ENCODE measurements around the gene ANO2.
"Not testable (repeated sequence)": the region's sequence is repeated elsewhere in the genome, so short reads cannot be mapped to it uniquely, and the experiment has no call there.

The ANO2 gene

DNA sequence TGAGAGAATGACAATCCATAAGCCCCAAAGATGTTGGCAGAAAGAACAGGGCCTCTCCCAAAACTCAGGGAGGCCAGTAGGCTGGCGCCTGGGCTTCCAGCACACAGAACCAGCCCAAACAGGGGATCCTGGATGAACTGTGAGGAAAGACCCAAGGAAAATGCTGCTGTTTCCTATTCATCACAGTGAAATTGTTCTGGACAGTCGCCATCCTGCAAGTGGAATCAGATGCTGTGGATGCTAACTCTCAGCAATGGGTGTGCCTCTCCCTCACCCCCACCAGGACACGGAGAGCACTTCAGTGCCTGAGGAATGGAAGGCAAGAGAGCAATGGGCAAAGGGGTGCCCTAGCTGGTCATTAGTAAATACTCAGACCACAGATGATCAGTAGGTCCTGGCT is 80.8 kb downstream of the ANO2 start:
- no peak overlapping the region for H3K4me3 ChIP-seq (ENCODE audit: low read depth, low read length)
- TF ChIP-seq, protein P1, sequence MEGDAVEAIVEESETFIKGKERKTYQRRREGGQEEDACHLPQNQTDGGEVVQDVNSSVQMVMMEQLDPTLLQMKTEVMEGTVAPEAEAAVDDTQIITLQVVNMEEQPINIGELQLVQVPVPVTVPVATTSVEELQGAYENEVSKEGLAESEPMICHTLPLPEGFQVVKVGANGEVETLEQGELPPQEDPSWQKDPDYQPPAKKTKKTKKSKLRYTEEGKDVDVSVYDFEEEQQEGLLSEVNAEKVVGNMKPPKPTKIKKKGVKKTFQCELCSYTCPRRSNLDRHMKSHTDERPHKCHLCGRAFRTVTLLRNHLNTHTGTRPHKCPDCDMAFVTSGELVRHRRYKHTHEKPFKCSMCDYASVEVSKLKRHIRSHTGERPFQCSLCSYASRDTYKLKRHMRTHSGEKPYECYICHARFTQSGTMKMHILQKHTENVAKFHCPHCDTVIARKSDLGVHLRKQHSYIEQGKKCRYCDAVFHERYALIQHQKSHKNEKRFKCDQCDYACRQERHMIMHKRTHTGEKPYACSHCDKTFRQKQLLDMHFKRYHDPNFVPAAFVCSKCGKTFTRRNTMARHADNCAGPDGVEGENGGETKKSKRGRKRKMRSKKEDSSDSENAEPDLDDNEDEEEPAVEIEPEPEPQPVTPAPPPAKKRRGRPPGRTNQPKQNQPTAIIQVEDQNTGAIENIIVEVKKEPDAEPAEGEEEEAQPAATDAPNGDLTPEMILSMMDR (IDR thresholded peaks at IDR 0.05; ENCODE audit: low read depth, low read length), result no peak

DNA sequence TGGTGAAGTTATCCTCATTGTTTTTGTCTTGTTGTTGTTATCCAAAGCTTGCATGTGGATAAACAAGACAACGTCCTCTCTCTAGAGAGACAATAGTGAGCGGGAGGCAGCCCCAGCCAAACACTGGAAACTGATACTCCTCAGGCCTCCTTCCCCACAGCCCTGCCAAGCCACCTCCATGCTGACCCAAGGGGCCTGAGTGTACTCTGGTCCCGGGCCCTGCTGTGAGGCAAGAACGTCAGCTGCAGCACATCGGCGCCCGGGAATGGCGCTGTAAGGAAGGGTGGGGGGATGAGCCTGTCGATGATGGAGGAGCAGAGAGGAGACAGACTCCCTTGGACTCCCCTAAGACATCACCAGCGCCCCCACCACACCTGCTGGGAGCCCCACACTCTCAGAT is 83.6 kb downstream of the ANO2 start:
- TF ChIP-seq, protein P1 (IDR thresholded peaks at IDR 0.05; ENCODE audit: low read depth, low read length), result no peak
- H3K4me3 ChIP-seq (ENCODE audit: low read depth, low read length), result no peak overlapping the region

DNA sequence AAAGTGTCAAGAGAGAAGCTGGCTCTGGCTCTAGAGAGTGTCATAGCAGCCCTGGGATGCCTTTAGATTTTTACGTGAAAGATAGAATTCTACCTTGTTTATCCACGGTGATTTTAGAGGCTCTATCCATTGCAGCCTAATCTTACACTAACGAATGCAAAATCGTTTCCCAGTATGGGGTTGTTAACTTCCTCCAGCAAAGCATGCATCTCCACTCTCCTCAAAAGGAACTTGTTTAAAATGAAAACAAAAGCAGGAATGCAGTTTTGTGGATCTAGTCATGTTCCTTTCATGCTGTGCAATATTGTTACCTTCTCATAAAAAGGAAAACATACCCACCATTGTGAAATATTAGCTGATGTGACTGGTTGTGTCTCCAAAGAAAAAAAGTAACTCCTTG is 88.4 kb downstream of the ANO2 start:
- TF ChIP-seq, protein P1 (IDR thresholded peaks at IDR 0.05; ENCODE audit: low read depth, low read length), result no peak
- H3K4me3 ChIP-seq (ENCODE audit: low read depth, low read length), result no peak overlapping the region

DNA sequence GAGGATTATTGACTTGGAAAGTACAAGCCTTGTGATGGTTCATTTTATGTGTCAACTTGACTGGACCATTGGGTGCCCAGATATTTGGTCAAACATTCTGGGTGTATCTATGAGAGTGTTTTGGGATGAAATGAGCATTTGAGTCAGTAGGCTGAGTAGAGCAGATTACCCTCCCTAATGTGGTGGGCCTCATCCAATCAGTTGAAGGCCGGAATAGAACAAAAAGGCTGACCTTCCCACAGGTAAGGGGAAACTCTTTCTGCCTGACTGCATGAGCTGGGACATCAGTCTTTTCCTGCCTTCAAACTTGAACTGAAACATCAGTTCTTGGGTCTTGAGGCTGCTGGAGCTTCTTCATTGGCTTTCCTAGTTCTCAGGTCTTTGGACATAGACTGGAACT is 98.1 kb downstream of the ANO2 start:
- no peak overlapping the region for H3K4me3 ChIP-seq (ENCODE audit: low read depth, low read length)
- TF ChIP-seq, protein P1 (IDR thresholded peaks at IDR 0.05; ENCODE audit: low read depth, low read length), result no peak

DNA sequence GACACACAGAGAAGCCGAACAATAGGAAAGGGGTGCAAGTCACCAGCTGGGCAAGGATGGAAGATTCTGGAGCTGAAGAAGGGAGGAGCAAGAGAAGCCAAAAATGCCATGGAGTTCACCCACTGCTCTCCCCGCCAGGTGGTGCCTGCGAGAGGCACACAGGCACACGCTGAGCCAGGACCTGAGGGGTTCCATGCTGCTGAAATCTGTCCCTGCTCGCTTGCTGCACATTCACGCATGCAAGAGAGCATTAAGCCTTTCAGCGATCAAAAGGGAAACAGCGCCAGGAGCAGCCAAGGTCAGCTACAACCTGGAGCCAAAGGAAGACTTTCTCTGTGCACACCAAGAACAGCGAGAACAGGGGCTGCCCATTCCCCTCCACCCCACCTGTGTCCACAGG is 104.1 kb downstream of the ANO2 start:
- TF ChIP-seq, protein P1 (IDR thresholded peaks at IDR 0.05; ENCODE audit: low read depth, low read length), result no peak

DNA sequence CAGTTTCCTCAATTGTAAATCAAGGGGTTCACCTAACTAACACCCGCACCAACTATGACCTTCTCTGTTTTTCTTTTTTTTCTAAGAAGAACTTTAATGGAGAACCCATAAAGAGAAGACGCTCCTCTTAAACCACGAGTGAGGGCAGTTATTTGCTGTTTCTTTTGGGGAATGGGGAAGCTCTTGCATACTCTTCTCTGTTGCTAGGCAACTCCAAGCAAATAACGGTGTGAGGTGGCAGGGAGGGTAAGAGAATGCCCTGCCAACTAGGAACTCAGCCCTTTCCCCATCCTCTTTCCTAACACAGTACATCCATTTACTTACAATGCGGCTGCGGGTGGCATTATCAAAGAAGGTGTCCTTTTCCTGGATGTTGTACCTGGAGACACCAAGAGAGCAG is 114.9 kb downstream of the ANO2 start:
- no peak overlapping the region for H3K4me3 ChIP-seq (ENCODE audit: low read depth, low read length)
- TF ChIP-seq, protein P1 (IDR thresholded peaks at IDR 0.05; ENCODE audit: low read depth, low read length), result no peak

More for the DNA sequence above, 104.1 kb downstream of the ANO2 start:
- H3K4me3 ChIP-seq (ENCODE audit: low read depth, low read length), result no peak overlapping the region

DNA sequence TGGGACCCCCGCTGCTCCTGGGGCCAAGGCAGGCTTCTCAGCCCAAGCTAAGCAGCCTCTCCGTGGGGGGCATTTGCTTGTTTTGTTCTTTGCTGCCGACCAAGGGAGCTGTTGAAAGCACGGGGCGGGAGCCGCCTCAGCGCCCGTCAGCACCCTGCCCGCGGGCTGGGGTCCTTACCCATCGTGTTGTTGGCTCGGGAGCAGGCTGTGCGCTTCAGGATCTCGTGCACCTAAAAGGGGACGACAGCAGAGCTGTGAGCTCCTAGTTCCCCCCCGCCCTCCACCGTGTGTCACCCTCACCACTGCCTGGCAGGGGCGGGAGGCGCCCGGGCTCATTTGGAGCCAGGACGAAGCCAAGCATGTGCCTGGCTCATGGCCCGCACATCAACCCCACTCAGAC is 117.5 kb downstream of the ANO2 start:
- no peak overlapping the region for H3K4me3 ChIP-seq (ENCODE audit: low read depth, low read length)
- TF ChIP-seq, protein P1 (IDR thresholded peaks at IDR 0.05; ENCODE audit: low read depth, low read length), result no peak

DNA sequence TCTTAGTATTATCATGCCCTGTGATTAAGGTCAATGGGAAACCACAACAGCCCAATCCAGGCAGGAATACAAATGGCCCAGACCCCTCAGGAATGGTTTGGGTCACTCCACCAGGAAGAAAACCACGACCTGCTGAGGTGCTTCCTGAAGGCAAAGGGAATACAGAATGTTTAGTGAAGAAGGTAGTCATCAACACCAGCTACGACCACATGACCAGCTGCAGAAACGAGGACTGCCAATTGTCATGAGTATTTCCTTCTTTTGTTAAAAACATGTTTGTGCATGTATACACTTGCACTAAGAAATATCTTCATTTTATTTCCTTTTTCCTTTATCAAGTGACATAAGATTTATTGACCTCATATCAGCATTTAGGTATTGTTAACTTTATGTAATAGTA is 119.3 kb downstream of the ANO2 start:
- H3K4me3 ChIP-seq (ENCODE audit: low read depth, low read length), result not testable (repeated sequence)

DNA sequence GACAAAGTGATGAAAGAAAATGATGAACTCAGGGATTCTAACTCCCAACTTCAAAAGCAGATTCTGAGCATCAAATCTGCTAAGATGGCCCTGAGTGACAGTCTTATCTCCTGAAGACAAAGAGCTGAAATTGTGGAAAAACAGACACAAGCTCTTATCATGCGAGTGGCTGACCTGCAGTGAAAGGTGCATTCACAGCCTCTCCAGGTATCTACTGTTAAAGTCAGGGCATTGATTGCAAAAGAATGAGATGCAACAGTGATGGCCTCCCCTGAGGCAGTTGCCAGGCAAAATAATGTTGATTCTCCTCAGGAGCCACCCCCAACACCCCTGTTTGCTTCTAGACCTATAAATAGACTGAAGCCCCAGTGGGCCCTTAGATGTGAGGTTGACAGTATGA is 126.2 kb downstream of the ANO2 start:
- H3K4me3 ChIP-seq (ENCODE audit: low read depth, low read length), result not testable (repeated sequence)
